Activated CD4-positive, alpha-beta T cell treated with anti-CD3 and anti-CD28 coated beads for 1 hour (primary cell): Measurements from ENCODE around the gene ATP12A.
A peak's percentile ranks its signal among the peaks of the same experiment; 100 is the strongest.
"Not testable (repeated sequence)": the region's sequence is repeated elsewhere in the genome, so short reads cannot be mapped to it uniquely, and the experiment has no call there.

Experiments
- DNase-seq: peaks from one replicate; pipeline ENCODE4 v3.0.0-alpha.2; 2020

Gene ATP12A

GRCh38 chr13:24692561-24692960 lies 12.4 kb downstream of the ATP12A start:
- DNase-seq, result no peak

DNA sequence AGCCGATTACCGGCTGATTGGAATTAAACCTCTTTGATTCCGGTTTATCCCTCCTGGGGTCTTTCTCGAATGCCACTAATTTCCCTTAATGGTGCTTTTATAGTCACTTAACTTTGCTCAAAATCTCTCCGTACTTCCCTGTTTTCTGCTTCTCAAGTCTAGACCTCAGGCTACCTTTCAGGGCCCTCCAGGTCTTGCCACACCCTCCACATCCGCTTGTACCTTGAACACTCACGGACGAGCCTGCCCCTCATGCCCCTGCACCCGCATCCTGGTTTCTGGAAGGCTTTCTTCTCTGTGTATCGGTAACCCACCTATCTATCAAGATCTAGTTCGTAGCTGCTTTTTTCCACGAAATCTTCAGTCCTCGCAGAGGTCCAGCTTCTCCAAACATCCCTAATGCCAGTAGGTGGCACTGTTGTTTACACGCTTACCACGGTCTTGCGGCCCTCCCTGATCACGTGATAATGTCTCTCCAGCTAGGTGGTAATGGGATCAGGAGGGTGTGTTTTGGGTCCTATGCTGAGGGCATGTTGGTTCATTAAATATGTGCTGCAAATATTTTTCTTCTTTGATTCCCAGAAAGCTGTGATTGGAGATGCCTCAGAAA lies 13.8 kb downstream of the ATP12A start:
- DNase-seq, result no peak

DNA sequence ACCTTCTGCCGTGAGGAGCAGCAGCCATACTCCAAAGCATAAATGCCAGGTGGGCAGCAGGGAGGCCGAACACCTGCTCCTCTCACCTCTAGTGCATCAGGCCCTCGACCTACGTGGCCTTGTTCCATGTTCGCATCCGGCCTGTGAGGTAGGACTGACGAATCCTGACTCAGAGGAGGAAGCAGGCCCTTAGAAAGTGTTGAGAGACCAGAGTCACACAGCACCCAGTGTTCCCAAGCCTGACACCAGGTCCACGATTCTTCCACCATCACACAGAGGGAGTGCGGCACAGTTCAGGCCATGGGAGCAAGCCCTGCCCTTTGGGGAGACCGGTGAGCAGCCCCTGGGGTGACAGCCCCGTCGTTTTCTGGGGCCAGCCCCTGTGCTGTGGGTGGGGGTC lies 14.7 kb downstream of the ATP12A start:
- DNase-seq, result no peak

GRCh38 chr13:24698686-24699085 lies 18.5 kb downstream of the ATP12A start:
- no peak for DNase-seq

DNA sequence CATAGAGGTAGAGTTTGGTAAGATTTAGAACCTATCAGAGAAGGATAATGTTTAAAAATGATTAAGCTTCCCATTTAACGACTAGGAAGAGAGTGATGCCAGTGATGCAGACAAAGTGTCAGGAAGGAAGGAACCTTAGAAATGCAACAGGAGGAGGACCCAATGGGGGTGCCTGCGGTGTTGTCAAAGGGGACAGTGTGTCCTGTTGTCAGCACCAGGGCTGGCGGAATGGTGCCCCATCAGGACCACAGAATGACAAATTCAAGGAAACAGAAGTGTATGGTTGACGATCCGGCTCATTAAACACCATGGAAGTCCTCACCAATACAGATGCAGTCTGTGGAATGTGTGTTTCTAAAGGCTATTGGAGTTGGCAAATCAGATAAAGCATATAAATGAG lies 19.3 kb downstream of the ATP12A start:
- no peak for DNase-seq

GRCh38 chr13:24700539-24700938 lies 20.3 kb downstream of the ATP12A start:
- DNase-seq, result no peak

GRCh38 chr13:24706886-24707585 lies 26.8 kb downstream of the ATP12A start:
- DNase-seq, result no peak

DNA sequence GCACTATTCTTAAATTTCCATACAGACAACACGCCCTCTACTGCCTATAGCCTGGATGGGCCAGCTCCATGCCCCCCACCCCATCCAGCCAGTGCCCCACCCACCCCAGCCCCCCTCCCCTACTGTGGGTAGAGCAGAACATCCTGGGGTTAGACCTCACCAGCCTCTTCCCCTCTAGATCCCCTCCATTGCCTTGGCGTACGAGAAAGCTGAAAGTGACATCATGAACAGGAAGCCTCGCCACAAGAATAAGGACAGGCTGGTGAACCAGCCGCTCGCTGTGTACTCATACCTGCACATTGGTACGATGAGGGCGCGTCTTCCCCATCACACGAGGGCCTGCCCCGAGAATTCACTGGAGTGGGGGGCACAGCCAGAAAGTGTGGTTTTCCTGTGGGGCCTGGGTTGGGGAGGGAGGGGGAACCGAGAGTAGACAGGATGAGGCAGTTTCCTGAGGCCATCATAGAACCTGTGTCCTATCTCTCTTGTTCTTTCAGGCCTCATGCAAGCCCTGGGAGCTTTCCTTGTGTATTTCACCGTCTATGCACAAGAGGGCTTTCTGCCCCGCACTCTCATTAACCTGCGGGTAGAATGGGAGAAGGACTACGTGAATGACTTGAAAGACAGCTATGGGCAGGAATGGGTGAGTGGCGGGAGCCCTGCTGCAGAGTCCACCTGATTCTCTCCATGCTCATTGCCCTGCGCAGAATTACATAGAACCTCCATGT lies 29.1 kb downstream of the ATP12A start:
- DNase-seq, result peak; percentile 24

DNA sequence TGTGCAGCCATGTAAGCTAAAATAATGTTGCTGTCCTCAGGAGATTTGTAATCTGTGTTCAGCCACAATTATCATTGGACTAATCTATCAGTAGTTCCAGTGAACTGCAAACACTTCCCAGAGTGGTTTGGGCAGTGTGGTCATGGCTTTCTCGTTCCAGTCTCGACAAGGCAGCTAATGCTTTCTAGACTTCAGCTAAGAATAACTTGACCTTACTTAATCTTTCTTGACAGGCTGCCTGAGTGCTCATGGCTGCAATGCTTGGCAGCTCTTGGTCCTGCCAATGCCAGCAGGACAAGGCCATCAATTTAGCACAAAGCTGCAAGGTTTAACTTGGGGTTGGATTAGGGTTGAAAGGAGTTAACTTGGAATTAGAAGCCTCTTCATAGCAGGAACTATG lies 32.8 kb downstream of the ATP12A start:
- DNase-seq, result no peak

DNA sequence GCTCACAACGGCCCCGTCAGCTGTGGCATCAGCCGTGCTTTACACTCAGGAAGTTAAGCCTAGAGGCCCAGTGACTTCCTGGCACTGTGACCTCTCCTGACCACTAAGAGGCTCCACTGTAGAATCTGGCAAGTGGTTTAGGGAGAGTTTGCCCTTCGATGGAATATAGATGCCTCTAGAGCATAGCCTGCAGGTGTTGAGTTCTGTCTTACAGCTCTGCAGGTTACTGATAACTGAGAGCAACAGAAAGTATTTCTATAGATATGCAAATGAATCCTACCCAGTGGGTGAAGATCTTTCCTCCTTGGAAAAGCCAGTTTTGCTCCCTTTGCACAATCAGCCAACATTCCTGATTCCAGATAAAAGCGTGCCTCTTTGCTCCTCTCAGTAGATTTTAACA lies 35.8 kb downstream of the ATP12A start:
- DNase-seq, result no peak

GRCh38 chr13:24716446-24716845 lies 36.2 kb downstream of the ATP12A start:
- no peak for DNase-seq

DNA sequence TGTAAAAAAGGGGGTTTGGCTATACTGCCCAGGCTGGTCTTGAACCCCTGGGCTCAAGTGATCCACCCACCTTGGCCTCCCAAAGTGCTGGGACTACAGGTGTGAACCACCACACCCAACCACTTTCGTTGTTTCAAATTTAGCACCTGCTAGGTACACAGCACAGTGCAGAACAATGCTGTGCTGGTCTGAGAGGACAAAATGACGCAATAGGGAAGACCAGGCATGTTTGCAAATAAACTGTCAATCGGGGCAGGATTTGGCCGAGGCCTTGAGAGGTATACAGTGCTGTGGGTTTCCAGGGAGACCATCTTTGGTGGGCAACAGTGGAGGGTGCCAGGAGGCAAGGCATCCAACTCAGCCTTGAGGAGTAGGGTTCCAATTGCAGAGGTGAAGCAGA lies 37.0 kb downstream of the ATP12A start:
- no peak for DNase-seq

- DNase-seq, result no peak
Measured at GRCh38 chr13:24718192-24718965, 38.2 kb downstream of the ATP12A start.

- DNase-seq, result no peak
Measured at GRCh38 chr13:24719139-24719538, 38.9 kb downstream of the ATP12A start.

DNA sequence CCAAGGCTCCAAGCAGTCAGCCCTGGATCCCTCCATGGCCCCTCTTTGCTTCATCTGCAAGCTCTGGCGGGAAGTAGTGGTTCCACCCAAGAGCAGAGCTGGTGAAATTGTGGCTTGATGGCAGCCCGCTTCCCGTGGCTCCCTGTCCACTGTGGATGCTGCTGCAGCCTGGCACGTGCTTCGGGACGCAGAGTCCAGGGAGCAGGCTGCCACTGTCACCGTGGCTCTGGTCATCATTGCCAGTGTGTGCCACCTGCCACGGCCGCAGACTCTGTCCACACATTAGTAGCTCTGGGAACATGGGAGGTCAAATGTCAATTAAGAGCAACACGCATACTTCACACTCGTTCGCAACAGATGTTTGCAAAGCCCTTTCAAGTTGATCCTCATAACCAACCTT lies 43.0 kb downstream of the ATP12A start:
- no peak for DNase-seq

- DNase-seq, result no peak
Measured at GRCh38 chr13:24724714-24725113, 44.5 kb downstream of the ATP12A start.

DNA sequence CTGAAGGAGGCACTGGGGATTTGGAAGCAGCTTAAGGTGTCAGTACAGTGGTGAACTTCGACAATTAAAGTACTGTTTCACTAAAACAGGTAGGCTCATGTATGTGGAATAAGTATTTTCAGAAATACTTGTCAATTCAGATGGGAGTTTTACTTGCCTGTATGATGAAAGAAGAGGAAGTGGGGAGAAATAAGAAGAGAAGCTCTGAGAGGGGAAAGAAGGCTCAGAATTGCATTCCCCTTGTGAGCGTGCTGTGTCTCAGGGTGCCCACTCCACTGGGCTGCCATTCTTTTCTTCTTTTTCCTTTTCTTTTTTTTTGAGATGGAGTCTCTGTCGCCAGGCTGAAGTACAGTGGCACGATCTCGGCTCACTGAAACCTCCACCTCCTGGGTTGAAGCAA lies 45.2 kb downstream of the ATP12A start:
- DNase-seq, result no peak

DNA sequence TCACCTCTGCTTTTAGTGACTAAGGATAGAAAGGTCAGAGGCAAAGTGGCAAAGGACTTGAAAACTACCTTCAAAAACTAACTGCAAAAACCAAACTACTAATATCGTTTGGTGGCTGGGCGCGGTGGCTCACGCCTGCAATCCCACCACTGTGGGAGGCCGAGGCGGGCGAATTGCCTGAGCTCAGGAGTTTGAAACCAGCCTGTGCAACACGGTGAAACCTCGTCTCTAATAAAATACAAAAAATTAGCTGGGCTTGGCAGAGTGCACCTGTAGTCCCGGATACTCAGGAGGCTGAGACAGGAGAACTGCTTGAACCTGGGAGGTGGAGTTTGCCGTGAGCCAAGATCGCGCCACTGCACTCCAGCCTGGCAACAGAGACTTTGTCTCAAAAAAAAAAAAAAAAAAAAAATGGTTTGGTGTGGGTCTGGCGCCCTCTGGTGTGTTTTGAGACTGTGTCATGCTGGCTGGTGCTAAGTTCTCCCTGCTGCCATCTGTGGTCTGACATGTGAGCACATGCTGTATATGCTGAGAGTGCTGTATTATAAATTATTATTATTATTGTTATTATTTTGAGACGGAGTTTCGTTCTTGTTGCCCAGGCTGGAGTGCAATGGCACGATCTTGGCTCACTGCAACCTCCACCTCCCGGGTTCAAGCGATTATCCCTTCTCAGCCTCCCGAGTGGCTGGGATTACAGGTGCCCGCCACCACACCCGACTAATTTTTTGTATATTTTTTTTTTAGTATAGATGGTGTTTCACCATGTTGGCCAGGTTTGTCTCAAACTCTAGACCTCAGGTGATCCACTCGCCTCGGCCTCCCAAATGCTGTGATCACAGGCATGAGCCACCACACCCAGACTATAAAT lies 47.8 kb downstream of the ATP12A start:
- DNase-seq, result peak; percentile 49

DNA sequence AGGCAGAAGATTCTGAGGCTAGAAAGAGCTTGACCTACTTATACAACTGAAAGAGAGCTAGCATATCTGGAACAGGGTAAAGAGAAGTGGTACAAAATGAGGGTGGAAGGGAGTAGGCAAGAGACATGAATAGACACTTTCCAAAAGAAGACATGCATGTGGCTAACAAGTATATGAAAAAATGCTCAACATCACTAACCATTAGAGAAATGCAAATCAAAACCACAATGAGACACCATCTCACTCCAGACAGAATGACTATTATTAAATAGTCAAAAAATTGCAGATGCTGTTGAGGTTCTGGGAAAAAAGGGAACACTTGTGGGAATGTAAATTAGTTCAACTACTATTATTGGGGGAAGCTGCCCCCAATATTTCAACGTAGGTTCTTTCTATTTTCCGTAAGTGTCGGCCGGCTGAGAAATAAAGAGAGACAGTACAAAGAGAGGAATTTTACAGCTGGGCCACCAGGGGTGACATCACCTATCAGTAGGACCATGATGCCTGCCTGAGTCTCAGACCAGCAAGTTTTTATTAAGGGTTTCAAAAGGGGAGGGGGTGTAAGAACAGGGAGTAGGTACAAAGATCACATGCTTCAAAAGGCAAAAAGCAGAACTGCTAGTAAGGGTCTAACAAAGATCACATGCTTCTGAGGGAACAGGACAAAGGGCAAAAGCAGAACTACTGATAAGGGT lies 50.8 kb downstream of the ATP12A start:
- not testable (repeated sequence) for DNase-seq

- no peak for DNase-seq
Measured at GRCh38 chr13:24734950-24735349, 54.7 kb downstream of the ATP12A start.

GRCh38 chr13:24737042-24737441 lies 56.8 kb downstream of the ATP12A start:
- no peak for DNase-seq

GRCh38 chr13:24738366-24738847 lies 58.2 kb downstream of the ATP12A start:
- no peak for DNase-seq
